GM10266 (cell line): Measurements from ENCODE around the gene ALOX15B.
"Not testable (repeated sequence)": the region's sequence is repeated elsewhere in the genome, so short reads cannot be mapped to it uniquely, and the experiment has no call there.

Experiments used
- DNase-seq: peaks from one replicate; pipeline ENCODE4 v3.0.0; 2012; ENCODE audit errors: extremely low spot score
- TF ChIP-seq, protein P1 (sequence below): IDR thresholded peaks from 2 replicates; pipeline ENCODE4 v1.5.1; 2012; ENCODE audit warnings: mild to moderate bottlenecking, low read depth; ENCODE audit not compliant: control insufficient read depth, insufficient read depth; ENCODE audit errors: missing control alignments

ALOX15B gene

DNA sequence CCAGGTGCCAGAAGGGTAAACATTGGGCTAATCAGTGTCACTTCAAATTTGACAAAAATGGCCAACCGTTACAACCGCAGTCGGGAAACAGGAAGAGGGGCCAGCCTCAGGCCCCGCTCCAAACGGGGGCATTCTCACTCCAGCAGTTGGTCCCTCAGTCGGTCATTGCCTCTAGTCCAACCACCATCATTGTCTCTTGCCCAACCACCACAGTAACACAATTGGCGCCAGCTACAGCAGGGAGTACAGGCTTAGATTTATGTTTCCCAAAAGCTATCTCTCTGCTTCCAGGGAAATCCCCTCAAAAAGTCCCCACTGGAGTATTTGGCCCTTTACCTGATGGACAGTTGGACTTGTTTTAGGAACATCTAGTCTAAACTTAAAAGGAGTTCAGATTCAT is 20.3 kb downstream of the ALOX15B start:
- DNase-seq, result no peak
- TF ChIP-seq, protein P1, sequence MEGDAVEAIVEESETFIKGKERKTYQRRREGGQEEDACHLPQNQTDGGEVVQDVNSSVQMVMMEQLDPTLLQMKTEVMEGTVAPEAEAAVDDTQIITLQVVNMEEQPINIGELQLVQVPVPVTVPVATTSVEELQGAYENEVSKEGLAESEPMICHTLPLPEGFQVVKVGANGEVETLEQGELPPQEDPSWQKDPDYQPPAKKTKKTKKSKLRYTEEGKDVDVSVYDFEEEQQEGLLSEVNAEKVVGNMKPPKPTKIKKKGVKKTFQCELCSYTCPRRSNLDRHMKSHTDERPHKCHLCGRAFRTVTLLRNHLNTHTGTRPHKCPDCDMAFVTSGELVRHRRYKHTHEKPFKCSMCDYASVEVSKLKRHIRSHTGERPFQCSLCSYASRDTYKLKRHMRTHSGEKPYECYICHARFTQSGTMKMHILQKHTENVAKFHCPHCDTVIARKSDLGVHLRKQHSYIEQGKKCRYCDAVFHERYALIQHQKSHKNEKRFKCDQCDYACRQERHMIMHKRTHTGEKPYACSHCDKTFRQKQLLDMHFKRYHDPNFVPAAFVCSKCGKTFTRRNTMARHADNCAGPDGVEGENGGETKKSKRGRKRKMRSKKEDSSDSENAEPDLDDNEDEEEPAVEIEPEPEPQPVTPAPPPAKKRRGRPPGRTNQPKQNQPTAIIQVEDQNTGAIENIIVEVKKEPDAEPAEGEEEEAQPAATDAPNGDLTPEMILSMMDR, result no peak

- DNase-seq, result peak; percentile 78
Measured at GRCh38 chr17:8060274-8060673, 21.4 kb downstream of the ALOX15B start.

DNA sequence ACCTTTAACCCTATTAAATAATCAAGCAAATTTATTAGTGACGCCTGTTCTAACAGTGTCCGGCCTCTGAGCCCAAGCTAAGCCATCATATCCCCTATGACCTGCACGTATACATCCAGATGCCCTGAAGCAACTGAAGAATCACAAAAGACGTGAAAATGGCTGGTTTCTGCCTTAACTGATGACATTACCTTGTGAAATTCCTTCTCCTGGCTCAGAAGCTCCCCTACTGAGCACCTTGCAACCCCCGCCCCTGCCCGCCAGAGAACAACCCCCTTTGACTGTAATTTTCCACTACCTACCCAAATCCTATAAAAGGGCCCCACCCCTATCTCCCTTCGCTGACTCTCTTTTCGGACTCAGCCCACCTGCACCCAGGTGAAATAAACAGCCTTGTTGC is 23.0 kb downstream of the ALOX15B start:
- DNase-seq, result not testable (repeated sequence)

More at GRCh38 chr17:8060274-8060673, 21.4 kb downstream of the ALOX15B start:
- TF ChIP-seq, protein P1, result peak; percentile 75

DNA sequence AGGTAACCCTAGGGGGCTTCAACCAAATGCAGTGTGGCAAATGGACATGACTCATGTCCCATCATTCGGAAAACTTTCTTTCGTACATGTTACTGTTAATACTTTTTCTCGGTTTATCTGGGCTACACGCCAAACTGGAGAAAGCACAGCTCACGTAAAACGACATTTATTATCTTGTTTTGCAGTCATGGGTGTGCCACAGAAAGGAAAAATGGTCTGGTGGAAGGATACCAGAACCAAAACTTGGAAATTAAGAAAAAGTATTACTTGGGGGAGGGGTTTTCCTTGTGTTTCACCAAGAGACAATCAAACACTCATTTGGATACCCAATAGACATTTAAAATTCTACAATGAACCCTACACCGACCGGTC is 23.6 kb downstream of the ALOX15B start:
- DNase-seq, result no peak
- TF ChIP-seq, protein P1, result no peak

DNA sequence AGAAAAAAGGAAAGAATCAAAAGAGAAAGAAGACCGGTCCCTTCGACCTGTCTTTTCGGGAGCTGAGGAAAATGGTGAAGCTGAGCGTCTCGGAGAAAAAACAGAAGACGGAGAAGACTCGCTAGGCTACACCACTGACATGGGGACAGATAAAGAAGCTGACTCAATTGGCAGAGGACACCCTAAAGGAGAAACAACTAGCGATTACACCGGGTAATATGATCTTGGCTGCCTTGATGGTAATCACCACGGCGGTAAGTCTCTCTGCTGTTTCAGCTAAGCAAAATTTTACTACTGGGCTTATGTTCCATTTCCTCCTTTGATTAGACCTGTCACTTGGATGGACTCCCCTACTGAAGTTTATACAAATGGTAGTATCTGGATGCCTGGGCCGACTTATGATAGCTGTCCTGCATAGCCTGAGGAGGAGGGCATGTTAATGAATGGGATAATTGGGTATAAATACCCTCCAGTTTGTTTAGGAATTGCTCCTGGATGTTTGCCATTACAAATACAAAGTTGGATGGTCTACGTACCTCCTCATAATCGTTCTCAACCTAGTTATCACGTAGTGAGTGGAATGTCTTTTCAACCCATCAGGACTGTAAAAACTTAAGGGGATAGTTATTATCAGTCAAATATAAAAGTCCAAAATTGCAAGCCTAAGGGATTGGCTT is 24.1 kb downstream of the ALOX15B start:
- TF ChIP-seq, protein P1, result no peak
- DNase-seq, result no peak

DNA sequence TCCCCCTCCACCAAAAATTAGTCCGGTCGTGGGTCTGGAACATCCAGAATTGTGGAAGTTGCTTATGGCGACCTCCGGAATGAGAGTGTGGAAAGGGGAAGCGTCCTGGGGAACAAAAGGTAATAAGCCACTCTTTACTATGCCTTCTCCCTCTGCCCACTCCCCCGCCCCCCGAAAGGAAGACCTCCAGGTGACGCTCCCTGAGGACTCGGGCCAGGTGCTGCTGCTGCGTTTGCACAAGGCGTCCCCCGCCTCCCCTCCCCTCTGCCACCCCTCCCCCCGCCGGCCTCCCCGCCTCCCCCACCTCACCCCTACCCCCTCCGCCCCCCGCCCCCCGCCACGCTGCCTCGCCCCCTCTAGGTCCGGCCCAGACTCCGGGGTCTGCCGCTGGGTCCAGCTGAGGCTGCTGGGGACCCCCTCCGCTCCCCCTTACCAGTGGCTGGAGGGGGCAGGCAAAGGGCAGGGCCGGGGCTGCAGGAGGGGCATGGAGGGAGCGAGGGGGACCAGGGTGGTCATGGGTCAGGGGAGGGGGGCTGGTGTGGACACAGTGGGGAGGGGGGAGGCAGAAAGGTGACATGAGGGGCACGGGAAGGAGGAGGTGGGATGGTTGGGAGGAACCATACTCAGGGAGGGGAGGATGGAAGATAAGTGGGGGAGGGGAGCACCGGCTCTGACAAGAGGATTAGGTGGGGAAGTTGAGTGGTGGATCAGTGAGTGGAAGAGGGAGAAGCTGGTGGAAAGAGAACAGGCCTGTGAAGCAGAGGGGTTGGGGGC is 25.1 kb downstream of the ALOX15B start:
- TF ChIP-seq, protein P1, result no peak
- no peak for DNase-seq

DNA sequence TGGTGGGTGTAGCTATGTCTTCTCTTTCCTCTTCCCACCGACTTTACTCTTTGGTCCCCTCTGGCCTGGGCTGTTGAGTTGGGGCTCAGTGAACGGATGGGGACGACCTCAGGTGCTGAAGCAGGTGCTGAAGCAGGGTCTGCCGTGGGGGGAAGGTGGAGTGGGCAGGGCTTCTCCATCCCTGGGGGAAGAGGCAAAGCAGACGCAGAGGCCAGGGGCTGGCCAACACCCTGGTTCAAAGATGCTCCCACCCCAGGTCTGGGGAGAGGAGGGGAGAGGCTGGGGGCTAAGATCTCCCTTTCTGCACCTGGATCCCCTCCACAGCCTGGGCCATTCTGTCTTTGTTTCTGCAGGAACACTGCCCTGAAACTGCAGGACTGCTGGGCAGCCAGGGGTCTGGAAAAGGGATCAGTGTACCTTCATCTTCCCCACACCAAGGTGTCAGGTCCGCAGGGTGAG is 25.7 kb downstream of the ALOX15B start:
- DNase-seq, result no peak

More for the DNA sequence above, 25.7 kb downstream of the ALOX15B start:
- TF ChIP-seq, protein P1, result no peak
